ENCODE results near the gene PDLIM5. TPM values are rescaled to one million over a fixed set of nuclear protein-coding genes. Genes with fewer than 3 reads are reported as not detected.

Gene PDLIM5
- total RNA-seq, 4 donors from 2014 or later = 77.7 to 128 (median 109) TPM

GRCh38 chr4:94479358-94480141 lies 27.8 kb downstream of the PDLIM5 start:
- 52 to 53% methylated on average over 5 of the region's 5 CpGs for WGBS, 2 donors
- Histone ChIP-seq H3K4me3 (replicated peaks in 1 of 3) (no peak overlapping the region), H3K36me3 (no peaks in the 10 kb centered on the region), H3K4me1 (peaks cover 27 to 47% of the 10 kb centered on the region in 2 donors), H3K9me3 (no peaks in the 10 kb centered on the region), H3K27ac (peak overlapping the region; percentile 0 to 42 (median 5)), H3K27me3 (no peaks in the 10 kb centered on the region)
- peak; percentile 51 to 63 for DNase-seq
- intact Hi-C loops (cut with DNase I) = no loop called here
- TF ChIP-seq, protein P1, sequence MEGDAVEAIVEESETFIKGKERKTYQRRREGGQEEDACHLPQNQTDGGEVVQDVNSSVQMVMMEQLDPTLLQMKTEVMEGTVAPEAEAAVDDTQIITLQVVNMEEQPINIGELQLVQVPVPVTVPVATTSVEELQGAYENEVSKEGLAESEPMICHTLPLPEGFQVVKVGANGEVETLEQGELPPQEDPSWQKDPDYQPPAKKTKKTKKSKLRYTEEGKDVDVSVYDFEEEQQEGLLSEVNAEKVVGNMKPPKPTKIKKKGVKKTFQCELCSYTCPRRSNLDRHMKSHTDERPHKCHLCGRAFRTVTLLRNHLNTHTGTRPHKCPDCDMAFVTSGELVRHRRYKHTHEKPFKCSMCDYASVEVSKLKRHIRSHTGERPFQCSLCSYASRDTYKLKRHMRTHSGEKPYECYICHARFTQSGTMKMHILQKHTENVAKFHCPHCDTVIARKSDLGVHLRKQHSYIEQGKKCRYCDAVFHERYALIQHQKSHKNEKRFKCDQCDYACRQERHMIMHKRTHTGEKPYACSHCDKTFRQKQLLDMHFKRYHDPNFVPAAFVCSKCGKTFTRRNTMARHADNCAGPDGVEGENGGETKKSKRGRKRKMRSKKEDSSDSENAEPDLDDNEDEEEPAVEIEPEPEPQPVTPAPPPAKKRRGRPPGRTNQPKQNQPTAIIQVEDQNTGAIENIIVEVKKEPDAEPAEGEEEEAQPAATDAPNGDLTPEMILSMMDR (IDR thresholded peaks at IDR 0.05) = no peak
- TF ChIP-seq POLR2A (IDR thresholded peaks at IDR 0.05) = no peak

DNA sequence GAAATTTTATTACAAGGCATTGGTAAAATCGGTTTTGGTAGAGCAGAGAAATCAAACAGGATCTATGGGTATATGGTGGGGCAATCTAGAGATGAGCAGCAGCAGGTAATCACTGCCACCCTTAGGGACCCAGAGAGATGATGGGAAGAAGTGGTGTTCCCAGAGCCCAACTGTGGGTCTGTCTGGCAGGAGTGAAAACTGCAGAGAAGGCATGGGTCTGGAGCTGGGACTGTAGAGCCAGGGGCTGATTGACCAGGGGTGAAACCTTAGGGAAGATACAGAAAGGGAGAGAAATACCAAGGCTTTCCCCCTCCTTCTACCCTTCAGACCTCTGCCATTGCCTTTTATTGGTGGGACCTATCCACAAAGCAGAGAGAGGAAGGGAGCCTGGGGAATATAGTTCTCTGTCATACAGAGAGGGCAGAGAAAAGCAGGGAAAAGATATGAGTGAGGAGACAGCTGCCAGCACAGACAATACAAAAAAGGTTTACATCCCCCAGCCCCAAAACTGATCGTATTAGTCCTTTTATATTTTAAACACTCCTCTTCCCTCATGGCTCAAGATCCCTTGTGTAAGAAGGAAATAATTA lies 28.7 kb downstream of the PDLIM5 start:
- intact Hi-C loops (cut with DNase I) = no loop called here

DNA sequence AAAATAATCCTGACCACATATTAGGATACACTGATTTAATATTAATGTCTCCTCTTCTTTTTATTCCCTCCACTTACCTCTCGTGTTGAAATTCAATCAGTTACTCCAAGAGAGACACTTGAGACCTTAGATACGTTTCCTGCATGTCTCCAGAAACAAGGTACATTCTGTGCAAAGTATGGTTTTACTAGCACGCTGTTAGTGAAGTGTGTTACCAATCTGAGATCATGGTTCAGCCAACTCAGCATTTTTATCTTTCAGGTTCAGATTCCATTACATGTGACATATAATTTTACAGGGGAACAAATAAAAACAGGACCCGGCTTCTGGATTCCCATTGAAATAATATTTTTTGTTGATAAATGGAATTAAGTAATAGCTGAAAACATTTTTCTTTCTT lies 32.2 kb downstream of the PDLIM5 start:
- WGBS, 2 donors = 52 to 67% methylated on average over 4 of the region's 4 CpGs
- H3K4me3 ChIP-seq (replicated peaks in 1 of 3) = no peak overlapping the region
- intact Hi-C loops (cut with DNase I) = no loop called here
- H3K4me1 ChIP-seq = peaks cover 16 to 28% of the 10 kb centered on the region in 2 donors
- H3K9me3 ChIP-seq = no peaks in the 10 kb centered on the region
- H3K27me3 ChIP-seq = no peaks in the 10 kb centered on the region
- no peaks in the 10 kb centered on the region for H3K36me3 ChIP-seq
- no peak for DNase-seq
- TF ChIP-seq, protein P1 (IDR thresholded peaks at IDR 0.05) = no peak
- no peak for TF ChIP-seq POLR2A (IDR thresholded peaks at IDR 0.05)
- H3K27ac ChIP-seq = no peak overlapping the region

More for the DNA sequence above, 28.7 kb downstream of the PDLIM5 start:
- Histone ChIP-seq H3K36me3 (no peaks in the 10 kb centered on the region), H3K9me3 (no peaks in the 10 kb centered on the region), H3K27me3 (no peaks in the 10 kb centered on the region), H3K4me1 (peaks cover 27 to 47% of the 10 kb centered on the region in 2 donors), H3K4me3 (replicated peaks in 1 of 3) (no peak overlapping the region), H3K27ac (peak overlapping the region in 2 of 3 donors; percentile 5 to 12)
- WGBS, 2 donors = 74 to 84% methylated on average over 2 of the region's 2 CpGs
- no peak for DNase-seq
- TF ChIP-seq POLR2A (IDR thresholded peaks at IDR 0.05) = no peak

GRCh38 chr4:94484818-94485217 lies 33.1 kb downstream of the PDLIM5 start:
- no peak for DNase-seq
- no peaks in the 10 kb centered on the region for H3K9me3 ChIP-seq
- H3K27ac ChIP-seq = no peak overlapping the region
- no peak overlapping the region for H3K4me3 ChIP-seq (replicated peaks in 1 of 3)
- peaks cover 8 to 18% of the 10 kb centered on the region in 2 donors for H3K4me1 ChIP-seq
- H3K36me3 ChIP-seq = no peaks in the 10 kb centered on the region
- WGBS, 2 donors = 88 to 90% methylated on average over 2 of the region's 2 CpGs
- no peak for TF ChIP-seq POLR2A (IDR thresholded peaks at IDR 0.05)
- intact Hi-C loops (cut with DNase I) = no loop called here
- H3K27me3 ChIP-seq = no peaks in the 10 kb centered on the region

- Histone ChIP-seq H3K4me3 (replicated peaks in 1 of 3) (no peak overlapping the region), H3K9me3 (no peaks in the 10 kb centered on the region), H3K4me1 (peaks cover 0 to 14% of the 10 kb centered on the region in 2 donors), H3K36me3 (no peaks in the 10 kb centered on the region), H3K27ac (no peak overlapping the region), H3K27me3 (no peaks in the 10 kb centered on the region)
- peak in 1 of 2 donors; percentile 22 for DNase-seq
- intact Hi-C loops (cut with DNase I) = no loop called here
- 52 to 56% methylated on average over 2 of the region's 2 CpGs for WGBS, 2 donors
- TF ChIP-seq POLR2A (IDR thresholded peaks at IDR 0.05) = no peak
- TF ChIP-seq, protein P1 (IDR thresholded peaks at IDR 0.05) = no peak
These were observed 34.6 kb downstream of the PDLIM5 start for GRCh38 chr4:94486372-94486801.

GRCh38 chr4:94488670-94489069 lies 36.9 kb downstream of the PDLIM5 start:
- intact Hi-C loops (cut with DNase I) = no loop called here
- no peak for TF ChIP-seq POLR2A (IDR thresholded peaks at IDR 0.05)
- TF ChIP-seq, protein P1 (IDR thresholded peaks at IDR 0.05) = no peak
- no peaks in the 10 kb centered on the region for H3K27me3 ChIP-seq
- no peaks in the 10 kb centered on the region for H3K9me3 ChIP-seq
- H3K36me3 ChIP-seq = no peaks in the 10 kb centered on the region
- H3K4me3 ChIP-seq (replicated peaks in 1 of 3) = no peak overlapping the region
- DNase-seq = no peak
- H3K4me1 ChIP-seq = peaks cover 0 to 8% of the 10 kb centered on the region in 2 donors
- 93 to 96% methylated on average over 4 of the region's 4 CpGs for WGBS, 2 donors
- no peak overlapping the region for H3K27ac ChIP-seq

Measured in thyroid gland (tissue), 4 donors.